ENCODE measurements around the gene AFF1. TPM values are rescaled to one million over a fixed set of nuclear protein-coding genes. Genes with fewer than 3 reads are reported as not detected.
"Not testable (repeated sequence)": the region's sequence is repeated elsewhere in the genome, so short reads cannot be mapped to it uniquely, and the experiment has no call there.

AFF1 gene
- polyA plus RNA-seq, 6 donors from 2014 or later = 33.1 to 72.0 (median 55.4) TPM

- Mint-ChIP-seq H3K27me3 (no peaks in the 10 kb centered on the region), H3K36me3 (peaks cover 0 to 7% of the 10 kb centered on the region in 2 donors), H3K27ac (peak overlapping the region in 1 of 6 donors; percentile 40), H3K4me3 (no peak overlapping the region), H3K9me3 (no peaks in the 10 kb centered on the region), H3K4me1 (peaks cover 18 to 34% (median 23%) of the 10 kb centered on the region in 3 donors)
- no peak for DNase-seq
- no peak for ATAC-seq (ENCODE audit: low read depth in 2 of 2)
These were observed 131.8 kb downstream of the AFF1 start for GRCh38 chr4:87066403-87067123.

DNA sequence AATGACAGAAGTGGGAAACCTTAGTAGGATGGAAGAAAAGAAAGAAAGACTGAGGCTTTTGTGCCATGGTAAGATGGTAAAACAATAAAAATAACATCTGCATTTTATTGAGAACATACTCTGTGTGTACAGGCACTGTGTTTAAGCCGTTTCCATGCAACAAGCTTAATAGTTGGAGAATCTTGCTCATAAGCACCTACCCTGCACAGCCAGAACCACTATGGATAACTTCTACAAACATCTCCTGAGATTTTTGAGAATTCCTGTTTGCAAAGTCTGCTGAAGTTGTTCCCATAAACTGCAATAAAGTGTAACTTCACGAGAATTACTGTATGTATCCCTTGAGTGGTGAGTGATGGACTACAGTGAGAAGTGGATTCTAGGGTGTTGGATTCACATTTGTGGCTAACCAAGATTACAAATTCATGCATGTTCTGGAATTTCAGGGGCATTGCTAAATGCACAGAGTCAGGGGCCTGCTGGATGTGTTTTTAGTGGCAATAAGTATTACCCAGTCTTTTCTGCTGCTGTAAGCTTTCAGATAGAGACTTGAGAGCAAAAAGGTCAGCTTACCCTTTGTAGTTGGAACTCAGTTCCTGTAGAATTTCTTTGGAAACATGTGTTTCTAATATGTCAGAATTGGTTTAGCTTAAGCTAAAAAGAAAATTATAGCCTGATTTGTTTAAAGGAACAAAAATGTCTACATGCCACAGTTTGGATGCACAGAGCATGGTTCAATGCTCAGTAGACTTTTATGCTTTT lies 132.5 kb downstream of the AFF1 start:
- peaks cover 0 to 7% of the 10 kb centered on the region in 2 donors for H3K36me3 Mint-ChIP-seq
- peaks cover 24 to 39% (median 26%) of the 10 kb centered on the region in 3 donors for H3K4me1 Mint-ChIP-seq
- no peak overlapping the region for H3K4me3 Mint-ChIP-seq
- DNase-seq (no peak), ATAC-seq (ENCODE audit: low read depth in 2 of 2) (no peak)
- H3K27me3 Mint-ChIP-seq = no peaks in the 10 kb centered on the region
- no peak overlapping the region for H3K27ac Mint-ChIP-seq
- no peaks in the 10 kb centered on the region for H3K9me3 Mint-ChIP-seq

DNA sequence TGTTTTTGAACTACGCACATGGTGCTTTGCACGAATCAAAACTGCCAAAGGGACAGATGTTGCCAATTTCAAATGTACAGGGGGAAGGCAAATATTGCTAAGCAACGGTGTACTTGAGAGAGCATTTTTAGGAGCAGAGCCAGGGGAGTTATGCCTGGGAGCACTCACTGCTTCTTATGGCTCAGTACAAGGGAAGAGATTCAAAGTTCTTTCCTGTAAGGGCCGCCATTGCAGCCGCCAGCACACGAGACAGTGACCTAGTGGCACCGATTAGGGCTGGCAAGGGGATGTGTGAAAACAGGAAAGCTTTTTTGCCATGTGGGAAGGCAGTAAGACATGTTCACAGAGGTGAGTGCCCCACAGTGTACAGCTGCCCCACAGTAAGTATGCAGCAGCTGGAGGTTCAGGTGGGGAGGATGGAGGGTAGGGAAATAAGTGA lies 133.8 kb downstream of the AFF1 start:
- Mint-ChIP-seq H3K4me1 (peaks cover 25 to 47% (median 36%) of the 10 kb centered on the region in 3 donors), H3K9me3 (no peaks in the 10 kb centered on the region), H3K27me3 (no peaks in the 10 kb centered on the region), H3K36me3 (peaks cover 0 to 7% of the 10 kb centered on the region in 2 donors), H3K27ac (peak overlapping the region in 3 of 6 donors; percentile 7 to 67 (median 57)), H3K4me3 (peak overlapping the region in 1 of 8 donors; percentile 34)
- DNase-seq = no peak
- no peak for ATAC-seq (ENCODE audit: low read depth in 2 of 2)

DNA sequence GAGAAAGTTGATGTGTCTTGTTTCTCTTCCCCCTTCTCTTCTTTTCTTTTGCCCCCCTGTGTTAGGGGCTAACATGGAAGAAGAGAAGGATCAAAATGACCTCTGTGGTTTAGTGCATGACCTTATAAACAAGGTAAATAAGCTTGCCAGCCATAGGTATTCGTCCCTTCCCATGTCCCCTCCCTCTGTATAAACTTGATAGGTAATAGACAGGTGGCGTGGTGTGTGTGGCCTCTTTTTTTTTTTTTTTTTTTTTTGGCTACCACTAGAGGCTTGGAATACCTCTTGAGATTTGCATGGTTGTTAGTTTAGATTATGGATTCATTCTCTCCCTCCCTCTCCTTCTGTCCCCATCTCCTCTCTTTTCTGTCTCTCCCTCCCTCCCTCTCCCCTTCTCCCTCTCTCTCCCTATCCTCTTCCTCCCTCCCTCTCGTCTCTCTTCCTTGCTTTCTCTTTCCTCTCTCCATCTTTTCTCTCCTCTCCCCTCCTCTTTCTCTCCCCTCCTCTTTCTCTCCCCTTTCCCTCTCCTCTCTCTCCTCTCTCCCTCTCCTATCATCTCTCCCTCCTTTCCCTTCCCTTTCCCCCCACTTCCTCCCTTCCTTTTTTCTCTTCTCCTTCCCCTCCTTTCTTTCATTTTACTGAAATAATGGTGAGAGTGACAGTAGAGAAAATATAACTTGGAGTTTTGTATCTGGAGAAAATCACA lies 134.4 kb downstream of the AFF1 start:
- H3K4me1 Mint-ChIP-seq = peaks cover 25 to 47% (median 40%) of the 10 kb centered on the region in 3 donors
- H3K27me3 Mint-ChIP-seq = no peaks in the 10 kb centered on the region
- no peaks in the 10 kb centered on the region for H3K9me3 Mint-ChIP-seq
- DNase-seq (no peak), ATAC-seq (ENCODE audit: low read depth in 2 of 2) (no peak)
- H3K27ac Mint-ChIP-seq = peak overlapping the region in 3 of 6 donors; percentile 19 to 67 (median 46)
- H3K4me3 Mint-ChIP-seq = no peak overlapping the region
- peaks cover 0 to 7% of the 10 kb centered on the region in 2 donors for H3K36me3 Mint-ChIP-seq

DNA sequence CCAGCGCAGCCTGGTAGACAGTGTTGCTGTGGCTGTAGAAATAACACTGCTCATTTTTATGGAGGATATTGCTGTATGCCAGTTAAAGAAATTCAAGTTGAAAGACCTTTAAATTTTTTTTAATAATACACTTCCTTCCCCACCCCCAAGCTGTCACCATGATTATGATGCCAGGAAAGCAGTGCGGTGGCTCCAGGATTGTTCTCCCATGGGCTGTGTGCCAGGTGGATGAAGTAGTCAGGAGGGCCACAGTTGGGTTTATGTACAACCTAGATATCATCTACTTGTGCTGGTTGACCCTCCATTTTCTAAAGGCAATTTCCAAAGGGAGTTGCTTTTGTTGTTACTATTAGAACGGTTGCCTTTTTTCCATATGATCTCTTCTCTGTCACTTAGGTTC lies 136.6 kb downstream of the AFF1 start:
- H3K27me3 Mint-ChIP-seq = no peaks in the 10 kb centered on the region
- peak overlapping the region in 5 of 8 donors; percentile 2 to 64 (median 22) for H3K4me3 Mint-ChIP-seq
- peak overlapping the region in 4 of 6 donors; percentile 2 to 74 (median 39) for H3K27ac Mint-ChIP-seq
- ATAC-seq (ENCODE audit: low read depth in 2 of 2) = no peak
- no peaks in the 10 kb centered on the region for H3K36me3 Mint-ChIP-seq
- no peak for DNase-seq
- H3K9me3 Mint-ChIP-seq = no peaks in the 10 kb centered on the region
- H3K4me1 Mint-ChIP-seq = peaks cover 23 to 43% (median 40%) of the 10 kb centered on the region in 3 donors

DNA sequence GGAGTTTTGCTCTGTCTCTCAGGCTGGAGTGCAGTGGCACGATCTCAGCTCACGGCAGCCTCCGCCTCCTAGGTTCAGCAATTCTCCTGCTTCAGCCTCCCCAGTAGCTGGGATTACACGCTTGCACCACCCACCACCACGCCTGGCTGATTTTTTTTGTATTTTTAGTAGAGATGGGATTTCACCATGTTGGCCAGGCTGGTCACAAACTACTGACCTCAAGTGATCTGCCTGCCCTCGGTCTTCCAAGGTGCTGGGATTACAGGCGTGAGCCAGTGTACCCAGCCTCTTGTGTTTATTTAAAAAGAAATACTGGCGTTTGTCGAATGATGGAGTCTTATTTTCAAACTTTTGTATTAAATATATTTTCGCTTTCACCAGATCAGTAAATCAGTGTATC lies 137.7 kb downstream of the AFF1 start:
- not testable (repeated sequence) for DNase-seq; H3K9me3 Mint-ChIP-seq; H3K36me3 Mint-ChIP-seq; ATAC-seq (ENCODE audit: low read depth in 2 of 2); H3K27me3 Mint-ChIP-seq
- Mint-ChIP-seq H3K4me3 (peak overlapping the region in 6 of 8 donors; percentile 47 to 88 (median 76)), H3K27ac (peak overlapping the region in 5 of 6 donors; percentile 24 to 95 (median 45)), H3K4me1 (peaks cover 28 to 50% (median 42%) of the 10 kb centered on the region in 3 donors)

DNA sequence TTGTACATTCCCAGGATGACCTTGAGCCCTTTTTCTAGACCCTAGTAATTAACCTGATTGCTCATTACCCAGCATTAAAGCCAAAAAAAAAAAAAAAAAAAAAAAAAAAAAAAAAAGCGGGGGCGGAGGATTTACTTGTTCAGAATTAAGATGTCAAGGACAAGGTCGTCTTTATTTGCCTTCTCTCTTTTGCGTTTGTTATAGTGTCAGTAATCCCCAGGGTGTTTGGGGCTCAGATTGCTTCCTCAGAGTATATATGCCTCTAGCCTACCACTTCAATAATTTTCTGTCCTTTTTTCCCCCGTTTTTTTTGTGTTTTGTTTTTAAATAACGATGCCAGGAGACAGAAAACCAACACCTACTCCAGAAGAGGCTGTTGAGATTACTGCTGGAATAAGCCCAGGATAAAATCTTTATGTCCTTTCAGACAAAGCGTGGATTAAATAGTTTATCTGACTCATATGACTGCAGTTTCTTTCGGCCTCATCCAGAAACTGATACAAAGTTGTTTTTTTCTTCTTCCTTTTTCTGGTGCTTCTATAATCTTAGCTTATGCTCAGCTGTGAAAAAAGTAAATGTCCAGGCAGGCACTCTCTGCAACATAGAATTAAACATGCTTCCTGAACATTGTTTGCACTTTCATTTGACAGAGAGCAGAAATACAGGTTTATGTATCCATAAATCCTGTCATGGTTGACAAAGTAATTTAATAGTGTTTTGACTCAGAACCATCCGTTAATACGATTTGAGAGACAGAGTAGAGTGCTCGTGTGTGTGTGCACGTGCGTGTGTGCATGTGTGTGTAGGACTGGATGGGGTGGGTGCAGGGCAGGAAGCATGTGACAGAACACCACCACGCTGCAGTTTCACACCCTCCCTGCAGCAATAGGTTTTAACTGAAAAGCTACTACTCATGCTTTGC lies 138.6 kb downstream of the AFF1 start:
- ATAC-seq (ENCODE audit: low read depth in 2 of 2) (peak; percentile 88 to 92), DNase-seq (peak; percentile 72)
- Mint-ChIP-seq H3K9me3 (no peaks in the 10 kb centered on the region), H3K36me3 (no peaks in the 10 kb centered on the region), H3K4me1 (peaks cover 29 to 52% (median 47%) of the 10 kb centered on the region in 3 donors), H3K27me3 (no peaks in the 10 kb centered on the region), H3K4me3 (peak overlapping the region; percentile 76 to 92 (median 86)), H3K27ac (peak overlapping the region; percentile 68 to 95 (median 94))

GRCh38 chr4:87074121-87074488 lies 139.3 kb downstream of the AFF1 start:
- Mint-ChIP-seq H3K27me3 (no peaks in the 10 kb centered on the region), H3K4me1 (peaks cover 28 to 48% (median 47%) of the 10 kb centered on the region in 3 donors), H3K36me3 (no peaks in the 10 kb centered on the region), H3K27ac (peak overlapping the region; percentile 68 to 95 (median 94)), H3K4me3 (peak overlapping the region; percentile 76 to 92 (median 86)), H3K9me3 (no peaks in the 10 kb centered on the region)
- no peak for ATAC-seq (ENCODE audit: low read depth in 2 of 2)
- no peak for DNase-seq

DNA sequence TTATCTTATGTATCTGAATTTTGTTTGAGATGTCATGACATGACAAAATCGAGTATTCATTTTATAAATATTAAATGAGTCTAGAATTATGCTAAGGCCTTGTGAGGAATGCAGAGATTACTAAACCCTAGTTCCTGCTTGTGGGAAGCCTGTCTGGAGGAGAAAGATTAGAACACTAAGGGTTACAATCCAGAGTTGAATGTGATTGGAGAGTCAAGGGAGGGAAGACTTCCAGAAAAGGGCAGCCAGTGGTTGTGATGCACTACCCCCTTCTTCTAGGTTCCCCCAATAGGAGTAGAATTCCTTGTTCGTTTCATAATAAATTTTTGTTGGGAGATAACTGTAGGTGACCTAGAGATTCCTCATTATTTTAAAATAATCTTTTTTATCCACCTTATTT lies 141.1 kb downstream of the AFF1 start:
- Mint-ChIP-seq H3K4me1 (peaks cover 39 to 59% (median 56%) of the 10 kb centered on the region in 3 donors), H3K27ac (peak overlapping the region in 1 of 6 donors; percentile 15), H3K36me3 (no peaks in the 10 kb centered on the region), H3K9me3 (no peaks in the 10 kb centered on the region), H3K4me3 (no peak overlapping the region), H3K27me3 (no peaks in the 10 kb centered on the region)
- ATAC-seq (ENCODE audit: low read depth in 2 of 2) (no peak), DNase-seq (no peak)

GRCh38 chr4:87076690-87077358 lies 142.0 kb downstream of the AFF1 start:
- ATAC-seq (ENCODE audit: low read depth in 2 of 2) (no peak), DNase-seq (no peak)
- H3K4me1 Mint-ChIP-seq = peaks cover 42 to 62% (median 58%) of the 10 kb centered on the region in 3 donors
- no peaks in the 10 kb centered on the region for H3K27me3 Mint-ChIP-seq
- H3K36me3 Mint-ChIP-seq = no peaks in the 10 kb centered on the region
- no peaks in the 10 kb centered on the region for H3K9me3 Mint-ChIP-seq
- no peak overlapping the region for H3K4me3 Mint-ChIP-seq
- no peak overlapping the region for H3K27ac Mint-ChIP-seq

DNA sequence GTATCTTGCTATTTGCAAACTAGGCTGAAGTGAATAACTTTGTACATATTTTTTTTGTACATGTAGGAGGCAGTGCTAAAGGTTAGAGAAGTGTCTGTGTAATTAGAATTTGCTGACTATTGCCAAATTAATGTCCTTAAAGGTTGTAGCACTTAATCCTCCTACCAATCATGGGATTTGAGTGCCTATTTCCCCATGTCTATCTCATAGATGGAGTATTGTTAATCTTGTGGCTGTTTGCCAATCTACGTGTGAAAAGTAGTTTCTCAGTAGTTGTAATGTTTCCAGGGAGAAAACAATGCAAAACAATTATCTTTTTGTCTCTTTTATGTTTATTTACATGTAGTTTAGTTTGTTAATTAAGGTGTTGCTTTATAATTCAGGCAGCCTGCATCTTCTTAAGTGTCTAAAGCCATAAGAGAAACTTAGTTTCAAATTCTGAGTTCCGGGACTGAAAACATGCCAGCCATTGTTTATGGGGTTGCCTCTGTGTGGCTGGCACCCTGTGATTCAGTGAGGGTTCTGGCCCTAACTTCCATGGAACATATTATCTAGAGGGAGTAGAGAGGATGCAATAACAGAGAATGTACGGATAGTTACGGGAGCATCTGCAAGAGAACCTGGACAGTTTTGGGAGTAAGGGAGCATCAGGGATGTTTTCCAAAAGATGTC lies 143.2 kb downstream of the AFF1 start:
- Mint-ChIP-seq H3K27me3 (no peaks in the 10 kb centered on the region), H3K9me3 (no peaks in the 10 kb centered on the region), H3K27ac (peak overlapping the region in 3 of 6 donors; percentile 6 to 53 (median 10)), H3K4me3 (no peak overlapping the region), H3K36me3 (no peaks in the 10 kb centered on the region), H3K4me1 (peaks cover 44 to 61% (median 55%) of the 10 kb centered on the region in 3 donors)
- DNase-seq = no peak
- no peak for ATAC-seq (ENCODE audit: low read depth in 2 of 2)
